ENCODE results near the gene OXA1L.
"Not testable (repeated sequence)": the region's sequence is repeated elsewhere in the genome, so short reads cannot be mapped to it uniquely, and the experiment has no call there.

Gene OXA1L

GRCh38 chr14:22753586-22753985 is 12.9 kb upstream of the OXA1L start:
- no peak for TF ChIP-seq EZH2phosphoT487 (IDR thresholded peaks at IDR 0.05; ENCODE audit: borderline replicate concordance, low read length)
- TF ChIP-seq CTCF (IDR thresholded peaks at IDR 0.05; ENCODE audit: low read depth, low read length, poor library complexity, severe bottlenecking) = no peak
- H3K4me1 ChIP-seq (ENCODE audit: control insufficient read depth, low read length) = peaks cover 28% of the 10 kb centered on the region
- H3K27me3 ChIP-seq (ENCODE audit: control insufficient read depth, low read length) = no peaks in the 10 kb centered on the region
- H3K79me2 ChIP-seq (ENCODE audit: control insufficient read depth, low read length) = no peaks in the 10 kb centered on the region
- peak overlapping the region; percentile 9; the same call in 1 of the 2 replicates for H3K4me2 ChIP-seq (ENCODE audit: low read length)
- no peaks in the 10 kb centered on the region for H3K9me2 ChIP-seq (replicated peaks; ENCODE audit: control insufficient read depth, low read length)
- H3K27ac ChIP-seq (ENCODE audit: low read depth, low read length) = no peak overlapping the region
- no peaks in the 10 kb centered on the region for H4K20me1 ChIP-seq (ENCODE audit: control insufficient read depth, insufficient read depth, low read depth, low read length)
- H3K4me3 ChIP-seq (ENCODE audit: low read length) = no peak overlapping the region
- no peaks in the 10 kb centered on the region for H3K36me3 ChIP-seq (ENCODE audit: control insufficient read depth, low read length)
- 0 out of 2 replicates have a peak, but pooled peaks cover 3% of the 10 kb centered on the region for H3F3A ChIP-seq (ENCODE audit: control insufficient read depth, insufficient read depth)
- no peaks in the 10 kb centered on the region; the same call in 1 of the 2 replicates for H3K9me3 ChIP-seq (ENCODE audit: control insufficient read depth, insufficient read depth, low read length)

- H3K79me2 ChIP-seq (ENCODE audit: control insufficient read depth, low read length); H3K9me3 ChIP-seq (ENCODE audit: control insufficient read depth, insufficient read depth, low read length); H4K20me1 ChIP-seq (ENCODE audit: control insufficient read depth, insufficient read depth, low read depth, low read length); H3F3A ChIP-seq (ENCODE audit: control insufficient read depth, insufficient read depth); H3K9me2 ChIP-seq (replicated peaks; ENCODE audit: control insufficient read depth, low read length); H3K4me3 ChIP-seq (ENCODE audit: low read length); H3K27me3 ChIP-seq (ENCODE audit: control insufficient read depth, low read length); H3K27ac ChIP-seq (ENCODE audit: low read depth, low read length); H3K4me2 ChIP-seq (ENCODE audit: low read length): not testable (repeated sequence)
- peaks cover 35% of the 10 kb centered on the region for H3K4me1 ChIP-seq (ENCODE audit: control insufficient read depth, low read length)
- peaks cover 13% of the 10 kb centered on the region for H3K36me3 ChIP-seq (ENCODE audit: control insufficient read depth, low read length)
Observed at GRCh38 chr14:22757972-22758650, 8.4 kb upstream of the OXA1L start.

- Histone ChIP-seq H3K4me1 (ENCODE audit: control insufficient read depth, low read length) (peaks cover 50% of the 10 kb centered on the region), H3K27ac (ENCODE audit: low read depth, low read length) (no peak overlapping the region), H4K20me1 (ENCODE audit: control insufficient read depth, insufficient read depth, low read depth, low read length) (no peaks in the 10 kb centered on the region), H3K27me3 (ENCODE audit: control insufficient read depth, low read length) (no peaks in the 10 kb centered on the region), H3F3A (ENCODE audit: control insufficient read depth, insufficient read depth) (peaks cover 3% of the 10 kb centered on the region; the same call in 1 of the 2 replicates), H3K4me3 (ENCODE audit: low read length) (no peak overlapping the region), H3K36me3 (ENCODE audit: control insufficient read depth, low read length) (peaks cover 24% of the 10 kb centered on the region), H3K4me2 (ENCODE audit: low read length) (no peak overlapping the region), H3K79me2 (ENCODE audit: control insufficient read depth, low read length) (peaks cover 24% of the 10 kb centered on the region), H3K9me2 (replicated peaks; ENCODE audit: control insufficient read depth, low read length) (no peaks in the 10 kb centered on the region), H3K9me3 (ENCODE audit: control insufficient read depth, insufficient read depth, low read length) (no peaks in the 10 kb centered on the region; the same call in 1 of the 2 replicates)
- no peak for TF ChIP-seq CTCF (IDR thresholded peaks at IDR 0.05; ENCODE audit: low read depth, low read length, poor library complexity, severe bottlenecking)
- TF ChIP-seq EZH2phosphoT487 (IDR thresholded peaks at IDR 0.05; ENCODE audit: borderline replicate concordance, low read length) = no peak
Observed at GRCh38 chr14:22761734-22762133, 4.8 kb upstream of the OXA1L start.

GRCh38 chr14:22764382-22764781 is 2.1 kb upstream of the OXA1L start:
- 0 out of 2 replicates have a peak, but pooled peaks cover 3% of the 10 kb centered on the region for H3F3A ChIP-seq (ENCODE audit: control insufficient read depth, insufficient read depth)
- no peaks in the 10 kb centered on the region for H4K20me1 ChIP-seq (ENCODE audit: control insufficient read depth, insufficient read depth, low read depth, low read length)
- peaks cover 48% of the 10 kb centered on the region for H3K36me3 ChIP-seq (ENCODE audit: control insufficient read depth, low read length)
- no peak overlapping the region for H3K27ac ChIP-seq (ENCODE audit: low read depth, low read length)
- no peaks in the 10 kb centered on the region for H3K9me3 ChIP-seq (ENCODE audit: control insufficient read depth, insufficient read depth, low read length)
- peaks cover 51% of the 10 kb centered on the region for H3K79me2 ChIP-seq (ENCODE audit: control insufficient read depth, low read length)
- H3K4me3 ChIP-seq (ENCODE audit: low read length) = no peak overlapping the region; the same call in 1 of the 2 replicates
- H3K9me2 ChIP-seq (replicated peaks; ENCODE audit: control insufficient read depth, low read length) = no peaks in the 10 kb centered on the region
- peak overlapping the region; percentile 83 for H3K4me2 ChIP-seq (ENCODE audit: low read length)
- no peak for TF ChIP-seq EZH2phosphoT487 (IDR thresholded peaks at IDR 0.05; ENCODE audit: borderline replicate concordance, low read length)
- no peak for TF ChIP-seq CTCF (IDR thresholded peaks at IDR 0.05; ENCODE audit: low read depth, low read length, poor library complexity, severe bottlenecking)
- peaks cover 58% of the 10 kb centered on the region for H3K4me1 ChIP-seq (ENCODE audit: control insufficient read depth, low read length)
- H3K27me3 ChIP-seq (ENCODE audit: control insufficient read depth, low read length) = no peaks in the 10 kb centered on the region

All from DOHH2 (cell line).